B cell (primary cell): ENCODE data around the gene PPM1G.

ENCODE experiments used
- CTCF ChIP-seq: fragments of 200-600 bp; IDR thresholded peaks from one replicate; pipeline ENCODE4 v1.8.0; 2022; ENCODE audit warnings: antibody characterized with exemption, mild to moderate bottlenecking
- EZH2 ChIP-seq: IDR thresholded peaks from 2 replicates; pipeline ENCODE4 v1.6.1; 2012; ENCODE audit warnings: borderline replicate concordance, low read depth, mild to moderate bottlenecking, moderate library complexity, low read length; ENCODE audit not compliant: insufficient read depth, poor library complexity, severe bottlenecking

DNA sequence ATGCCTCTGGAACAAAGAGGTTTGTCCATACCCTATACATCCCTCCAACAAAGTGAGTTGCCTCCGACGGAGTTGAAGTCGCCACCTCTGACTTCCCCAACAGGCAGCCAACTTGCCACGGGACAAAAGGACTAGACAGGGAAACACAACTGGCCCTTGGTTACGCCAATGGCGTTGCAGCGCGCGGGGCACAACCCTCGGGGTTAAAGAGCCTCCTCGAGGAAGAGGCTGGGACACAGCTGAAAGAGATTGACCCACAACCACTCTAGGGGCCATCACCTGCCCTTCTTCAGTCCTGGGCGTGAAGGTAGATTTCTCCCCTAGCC is 53.4 kb downstream of the PPM1G start:
- TF ChIP-seq EZH2 (no peak), CTCF (no peak)
